HG03571 (cell line): ENCODE measurements around the gene ACCS.

Experiments used
- ATAC-seq: cut with Tn5 transposase; IDR thresholded peaks from one replicate; pipeline ENCODE4 v1.9.1; 2021; ENCODE audit not compliant: unreplicated experiment

ACCS gene, protein sequence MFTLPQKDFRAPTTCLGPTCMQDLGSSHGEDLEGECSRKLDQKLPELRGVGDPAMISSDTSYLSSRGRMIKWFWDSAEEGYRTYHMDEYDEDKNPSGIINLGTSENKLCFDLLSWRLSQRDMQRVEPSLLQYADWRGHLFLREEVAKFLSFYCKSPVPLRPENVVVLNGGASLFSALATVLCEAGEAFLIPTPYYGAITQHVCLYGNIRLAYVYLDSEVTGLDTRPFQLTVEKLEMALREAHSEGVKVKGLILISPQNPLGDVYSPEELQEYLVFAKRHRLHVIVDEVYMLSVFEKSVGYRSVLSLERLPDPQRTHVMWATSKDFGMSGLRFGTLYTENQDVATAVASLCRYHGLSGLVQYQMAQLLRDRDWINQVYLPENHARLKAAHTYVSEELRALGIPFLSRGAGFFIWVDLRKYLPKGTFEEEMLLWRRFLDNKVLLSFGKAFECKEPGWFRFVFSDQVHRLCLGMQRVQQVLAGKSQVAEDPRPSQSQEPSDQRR

DNA sequence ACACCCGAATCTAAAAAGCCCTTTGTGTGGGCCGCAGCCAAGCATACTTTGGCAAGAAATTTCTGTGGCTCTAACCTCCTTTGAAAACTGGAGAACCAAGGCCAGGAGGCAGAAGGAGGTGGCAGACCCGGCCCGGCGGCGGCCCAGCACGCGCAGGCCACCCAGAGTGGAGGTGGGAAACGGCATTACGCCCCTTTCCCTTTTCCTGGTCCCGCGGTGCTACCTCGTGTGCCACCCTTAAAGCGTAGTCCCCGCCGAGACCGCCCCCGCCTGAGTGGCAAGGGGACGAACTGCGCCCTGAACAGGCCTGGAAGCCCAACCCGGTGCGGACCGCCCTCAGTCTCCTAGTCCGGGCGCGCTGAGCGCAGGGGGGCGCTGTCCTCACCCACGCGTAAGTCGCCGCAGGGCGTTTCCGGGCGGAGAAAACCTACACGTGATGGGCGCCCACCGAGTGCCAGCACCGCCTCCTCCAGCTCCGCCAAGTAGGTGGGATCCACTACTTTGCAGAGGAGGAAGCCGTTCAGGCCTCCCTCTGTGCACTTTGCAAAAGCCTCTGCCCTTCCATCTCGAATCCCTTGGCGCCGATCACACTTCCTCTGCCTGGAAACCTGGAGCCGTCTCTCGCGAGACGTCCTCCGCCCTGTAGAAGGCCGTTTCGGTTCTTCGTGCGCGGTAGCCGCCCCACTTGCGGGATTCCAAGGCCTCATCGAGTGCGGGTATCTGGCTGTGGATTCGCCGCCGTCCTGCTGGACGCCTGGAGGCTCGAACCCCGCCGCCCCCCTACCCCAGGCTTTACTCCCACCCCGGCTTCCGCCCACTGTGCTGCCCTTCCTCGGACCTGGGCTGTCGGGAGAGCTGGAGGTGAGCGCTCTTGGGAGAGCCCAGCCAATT, at the start of gene ACCS:
TSS of gene ACCS (plus strand) at position 430 of the 891 bp plus-strand sequence. CDS start 1,358 bp downstream, outside the sequence.
- peak; percentile 96 for ATAC-seq

DNA sequence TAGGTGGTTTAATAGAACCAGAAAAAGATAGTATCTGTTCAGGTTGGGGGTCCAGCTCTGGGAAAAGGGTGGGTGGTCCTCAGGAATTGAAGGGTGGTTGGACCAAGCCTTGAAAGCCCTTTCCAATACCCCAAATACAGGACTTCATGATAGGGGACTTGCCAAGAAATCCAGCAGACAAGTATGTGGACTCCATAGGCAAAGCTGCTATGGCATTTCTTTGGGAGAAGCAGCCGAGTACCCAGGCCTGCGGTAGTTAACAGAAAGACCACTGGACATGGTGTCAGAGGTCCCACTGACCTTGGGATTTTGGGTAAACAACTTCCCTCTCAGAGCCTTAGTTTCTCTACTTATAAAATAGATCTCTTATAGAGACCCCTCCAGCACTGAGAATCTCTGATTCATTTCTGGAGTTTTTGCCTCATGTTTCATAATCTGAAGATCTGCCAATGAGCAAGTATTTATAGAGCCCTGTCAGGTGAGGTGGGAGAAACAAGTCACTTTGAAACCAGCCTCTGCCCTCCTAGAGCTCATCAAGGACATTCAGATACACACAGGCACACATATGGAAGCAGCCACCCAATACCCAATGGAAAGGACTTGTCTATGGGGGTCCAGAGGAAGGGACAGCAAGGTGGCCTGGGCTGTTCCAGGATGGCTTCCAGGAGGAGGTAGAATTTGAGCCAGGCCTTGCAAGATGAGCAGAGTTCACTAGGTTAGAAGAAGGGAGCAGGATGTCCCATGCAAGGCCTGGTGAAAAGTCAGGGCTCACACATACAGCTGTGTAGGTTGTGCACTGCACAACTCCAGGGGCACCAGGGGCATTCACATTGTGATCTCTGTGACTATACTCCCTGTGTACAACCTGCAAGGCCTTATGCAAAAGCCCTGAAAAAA, 49.3 kb upstream of the ACCS start:
- ATAC-seq: no peak

DNA sequence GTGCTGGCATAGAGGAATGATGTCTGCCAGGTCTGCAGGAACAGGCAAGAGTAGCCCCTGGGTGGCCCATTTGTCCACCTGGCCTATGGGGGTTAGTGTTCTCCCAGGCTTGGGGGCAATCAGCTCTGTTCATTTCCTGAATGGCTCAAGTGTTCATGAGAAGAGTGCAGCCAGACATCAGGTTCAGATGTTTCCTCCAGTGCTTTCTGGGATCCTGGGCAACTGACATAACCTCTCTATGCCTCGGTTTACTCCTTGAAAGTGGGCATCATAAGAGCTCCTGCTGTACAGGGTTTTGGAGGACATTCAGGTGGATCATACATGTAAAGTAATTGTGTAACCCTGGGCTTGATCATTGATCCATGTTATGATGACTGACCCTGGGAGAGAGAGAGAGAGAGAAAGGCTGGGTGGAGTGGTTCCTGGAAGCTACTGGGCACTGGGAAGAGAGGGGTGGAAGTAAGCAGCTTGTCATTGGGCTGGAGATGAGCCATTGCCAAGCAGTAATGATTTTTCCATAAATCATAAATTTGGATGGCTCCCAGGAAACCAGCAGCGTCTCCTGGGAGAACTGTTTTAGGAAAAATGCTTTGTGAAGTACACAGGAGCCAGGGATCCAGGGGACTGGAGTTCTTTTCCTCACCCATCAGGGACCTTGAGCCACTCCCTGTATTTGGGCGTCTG, 48.5 kb upstream of the ACCS start:
- no peak for ATAC-seq

DNA sequence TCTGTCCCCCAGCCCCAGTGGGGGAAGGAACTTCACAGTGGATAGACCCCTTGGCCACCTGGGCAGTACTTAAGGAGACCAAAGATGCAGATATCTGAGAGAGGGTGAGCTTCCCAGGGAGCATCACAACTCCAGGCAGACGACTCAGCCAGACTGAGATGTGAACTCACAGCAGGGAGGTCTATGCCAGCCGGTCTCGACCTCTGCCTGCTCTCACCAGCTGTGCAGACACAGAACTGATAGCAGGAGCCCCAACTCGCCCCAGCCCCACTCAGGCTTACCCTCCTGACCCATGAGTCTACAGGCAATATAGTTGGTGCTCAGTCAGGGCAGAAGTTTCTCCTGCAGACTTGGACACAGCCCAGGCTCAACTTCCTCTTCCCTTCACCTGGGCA, 47.9 kb upstream of the ACCS start:
- no peak for ATAC-seq

DNA sequence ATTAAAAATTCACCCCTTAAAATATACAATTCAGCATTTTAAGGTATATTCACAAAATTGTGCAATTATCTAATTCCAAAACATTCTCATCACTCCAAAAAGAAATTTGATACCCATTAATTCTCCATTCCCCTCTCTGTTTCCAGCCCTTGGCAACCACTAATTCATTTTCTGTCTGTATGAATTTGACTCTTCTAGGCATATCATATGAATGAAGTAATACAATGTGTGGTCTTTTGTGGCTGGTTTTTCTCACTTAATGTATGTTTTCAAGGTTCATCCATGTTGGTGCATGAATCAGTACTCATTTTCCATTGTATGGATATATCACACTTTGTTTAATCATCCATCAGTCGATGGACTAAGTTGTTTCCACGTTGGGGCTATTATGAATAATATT, 47.2 kb upstream of the ACCS start:
- ATAC-seq: no peak

DNA sequence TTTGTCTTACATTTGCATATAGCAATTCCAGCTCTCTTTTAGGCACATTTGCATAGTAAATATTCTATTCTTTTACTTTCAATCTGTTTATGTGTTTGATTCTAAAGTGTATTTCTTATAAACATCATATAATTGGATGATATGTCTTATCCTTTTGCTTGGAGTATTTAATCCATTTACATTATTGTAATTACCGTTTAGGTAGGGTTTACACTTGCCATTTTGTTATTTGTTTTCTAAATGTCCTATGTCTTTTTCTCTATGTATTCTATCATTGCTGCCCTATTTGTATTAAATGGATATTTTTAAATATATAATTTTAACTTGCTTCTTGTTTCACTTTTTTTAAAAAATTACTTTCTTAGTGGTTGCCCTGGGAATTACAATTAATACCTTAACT, 41.1 kb upstream of the ACCS start:
- no peak for ATAC-seq

DNA sequence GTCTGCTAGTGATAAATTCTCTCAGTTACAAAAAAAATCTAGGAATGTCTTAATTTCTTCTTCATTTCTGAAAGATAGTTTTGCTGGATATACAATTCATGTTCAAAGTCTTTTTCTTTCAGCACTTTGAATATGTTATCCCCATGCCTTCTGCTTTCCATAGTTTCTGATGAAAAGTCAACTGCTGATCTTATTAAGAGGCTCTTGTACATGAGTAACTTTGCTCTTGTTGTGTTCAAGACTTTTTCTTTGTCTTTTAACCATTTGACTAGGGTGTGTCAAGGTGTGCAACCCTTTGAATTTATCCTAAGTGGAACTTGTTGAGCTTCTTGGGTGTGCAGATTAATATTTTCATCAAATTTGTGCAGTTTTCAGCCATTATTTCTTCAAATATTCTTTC, 40.3 kb upstream of the ACCS start:
- ATAC-seq: no peak

DNA sequence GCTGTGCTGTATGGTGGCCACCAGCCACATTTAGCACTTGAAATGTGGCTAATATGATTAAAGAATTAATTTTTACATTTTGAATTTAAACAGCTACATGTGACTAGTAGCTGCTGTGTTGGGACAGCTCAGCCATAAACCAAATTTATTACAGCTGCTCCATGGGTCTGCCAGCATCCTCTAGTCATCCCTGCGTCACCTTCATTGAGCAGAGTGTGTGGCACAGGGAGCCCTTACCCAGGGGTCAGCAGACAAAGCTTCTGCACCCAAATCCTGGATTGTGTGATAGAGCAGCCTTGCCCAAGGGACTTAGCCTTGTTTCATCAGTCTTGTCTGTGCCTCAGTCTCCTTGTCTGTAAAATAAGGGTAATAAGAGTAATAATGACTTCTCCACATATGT, 37.7 kb upstream of the ACCS start:
- ATAC-seq: no peak

DNA sequence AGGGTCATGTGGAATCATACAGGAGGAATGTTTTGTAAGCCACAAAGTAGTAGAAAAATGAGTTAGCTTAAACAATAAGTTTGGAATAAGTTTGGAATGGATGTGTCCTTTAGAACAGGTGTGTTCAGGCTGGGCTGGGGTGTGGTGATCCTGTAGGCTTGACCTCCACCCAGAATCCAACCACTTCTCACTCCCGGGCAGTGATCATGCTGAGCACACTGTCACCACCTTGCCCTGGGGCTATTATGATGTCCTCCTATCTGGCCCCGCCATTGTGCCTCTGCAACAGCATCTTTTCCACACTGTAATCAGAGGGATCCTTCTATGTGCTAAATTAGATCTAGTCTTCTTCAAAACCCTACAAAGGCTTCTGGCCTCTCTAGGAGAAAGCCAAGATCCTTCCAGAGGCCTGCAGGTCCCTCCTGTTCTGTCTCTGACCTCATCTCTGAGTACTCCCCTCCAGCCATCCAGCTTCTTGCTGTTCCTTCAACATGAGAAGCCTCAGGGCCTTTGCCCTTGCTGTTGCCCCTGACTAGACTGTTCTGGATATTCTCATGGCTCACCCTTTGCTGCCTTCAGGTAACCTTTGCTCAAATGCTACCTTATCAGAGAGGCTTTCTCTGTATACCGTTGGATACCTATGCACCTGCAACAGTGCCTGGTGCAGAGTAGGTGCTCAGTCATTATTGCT, 37.1 kb upstream of the ACCS start:
- ATAC-seq: no peak

DNA sequence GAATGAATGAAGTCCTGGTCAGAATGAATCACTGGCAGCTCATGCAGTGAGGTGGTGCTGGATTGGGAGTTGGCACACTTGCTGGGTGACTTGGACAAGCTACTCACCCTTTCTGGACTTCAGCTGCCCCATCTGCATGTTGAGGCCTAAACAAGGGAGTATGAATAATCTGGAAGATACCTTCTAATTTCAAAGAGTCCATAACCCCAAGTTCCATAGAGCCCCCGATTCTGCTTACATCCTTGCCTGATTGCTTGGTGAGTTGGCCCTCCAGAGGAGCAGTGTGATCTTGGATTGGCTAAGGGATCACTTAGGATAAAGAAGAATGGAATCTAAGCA, 36.6 kb upstream of the ACCS start:
- ATAC-seq: no peak

DNA sequence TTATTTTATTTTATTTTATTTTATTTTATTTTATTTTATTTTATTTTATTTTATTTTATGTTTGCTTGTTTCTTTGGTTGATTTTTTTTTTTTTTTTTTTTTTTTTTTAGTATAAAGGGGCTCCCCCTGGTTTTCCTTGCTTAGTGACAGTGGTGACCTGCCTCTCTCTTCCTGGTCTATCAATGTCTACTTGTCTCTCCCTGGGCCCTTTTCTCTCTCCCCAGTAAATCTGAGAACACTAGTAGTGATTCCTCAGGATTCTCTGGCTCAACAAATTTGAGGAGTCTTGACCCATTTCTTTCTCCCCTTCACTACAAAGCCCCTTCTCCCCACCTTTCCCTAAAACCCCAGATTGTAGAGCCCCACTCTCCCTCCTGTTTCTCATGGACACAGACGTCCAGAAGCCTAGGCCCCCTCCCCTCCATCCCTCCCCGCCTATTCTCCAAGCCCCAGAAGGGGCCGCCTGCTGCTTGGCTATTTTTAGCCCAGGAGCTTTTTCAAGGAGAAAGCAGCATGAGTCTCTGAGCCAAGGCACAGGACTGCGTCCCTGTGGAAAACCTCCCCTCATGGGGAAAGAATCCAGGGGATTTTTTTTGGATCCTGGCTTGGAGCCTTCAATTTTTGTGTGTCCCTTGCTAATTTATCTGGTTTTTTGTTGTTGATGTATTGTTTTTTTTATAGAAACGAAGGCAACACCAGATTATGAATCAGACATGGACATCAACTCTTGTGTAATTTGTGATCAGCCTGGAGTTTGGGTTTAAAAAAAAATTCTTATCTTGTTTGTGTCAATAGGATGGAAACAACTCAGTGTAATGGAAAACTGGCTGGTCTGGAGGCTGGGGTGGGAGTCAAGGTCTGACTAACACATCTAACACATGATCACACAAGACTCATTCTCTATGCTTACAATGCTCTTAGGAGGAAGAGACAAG, 35.8 kb upstream of the ACCS start:
- no peak for ATAC-seq

DNA sequence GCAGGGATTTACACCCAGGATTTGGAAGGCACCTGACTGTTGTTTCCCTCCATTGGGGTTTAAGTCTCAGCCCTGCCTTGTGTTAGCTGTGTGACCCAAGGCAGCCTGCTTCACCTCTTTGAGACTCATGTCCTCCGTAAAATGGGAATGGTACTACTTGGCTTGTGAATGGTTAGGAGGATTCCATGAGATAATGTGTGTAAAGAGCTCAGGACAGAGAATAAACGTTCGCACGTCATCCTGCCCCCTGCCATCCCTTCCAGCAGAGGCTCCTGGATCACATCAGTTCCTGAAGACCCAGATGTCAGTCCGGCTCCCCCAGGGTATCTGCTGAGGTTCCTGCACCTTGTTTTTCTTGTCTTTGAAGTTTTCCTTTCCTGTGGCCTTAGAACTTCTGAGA, 35.1 kb upstream of the ACCS start:
- ATAC-seq: no peak

DNA sequence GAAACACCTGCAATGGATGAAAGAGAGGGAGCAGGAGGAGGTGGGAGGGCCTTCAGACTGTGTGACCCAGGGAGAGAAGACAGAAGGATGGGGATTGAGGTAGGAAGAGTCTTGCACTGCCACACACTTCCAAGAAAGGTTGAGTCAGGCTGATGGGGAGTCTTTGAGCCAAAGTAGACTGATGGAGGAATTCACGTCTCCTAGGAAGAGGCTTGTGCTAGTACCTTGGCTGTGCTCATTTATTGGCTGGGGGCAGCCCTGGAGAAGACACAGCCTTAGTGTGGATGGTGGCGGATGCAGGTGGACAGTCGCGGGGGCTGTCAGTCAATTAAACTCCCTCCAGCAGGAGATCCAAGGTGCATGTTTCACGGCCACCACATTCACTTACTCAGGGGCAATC, 34.5 kb upstream of the ACCS start:
- no peak for ATAC-seq

DNA sequence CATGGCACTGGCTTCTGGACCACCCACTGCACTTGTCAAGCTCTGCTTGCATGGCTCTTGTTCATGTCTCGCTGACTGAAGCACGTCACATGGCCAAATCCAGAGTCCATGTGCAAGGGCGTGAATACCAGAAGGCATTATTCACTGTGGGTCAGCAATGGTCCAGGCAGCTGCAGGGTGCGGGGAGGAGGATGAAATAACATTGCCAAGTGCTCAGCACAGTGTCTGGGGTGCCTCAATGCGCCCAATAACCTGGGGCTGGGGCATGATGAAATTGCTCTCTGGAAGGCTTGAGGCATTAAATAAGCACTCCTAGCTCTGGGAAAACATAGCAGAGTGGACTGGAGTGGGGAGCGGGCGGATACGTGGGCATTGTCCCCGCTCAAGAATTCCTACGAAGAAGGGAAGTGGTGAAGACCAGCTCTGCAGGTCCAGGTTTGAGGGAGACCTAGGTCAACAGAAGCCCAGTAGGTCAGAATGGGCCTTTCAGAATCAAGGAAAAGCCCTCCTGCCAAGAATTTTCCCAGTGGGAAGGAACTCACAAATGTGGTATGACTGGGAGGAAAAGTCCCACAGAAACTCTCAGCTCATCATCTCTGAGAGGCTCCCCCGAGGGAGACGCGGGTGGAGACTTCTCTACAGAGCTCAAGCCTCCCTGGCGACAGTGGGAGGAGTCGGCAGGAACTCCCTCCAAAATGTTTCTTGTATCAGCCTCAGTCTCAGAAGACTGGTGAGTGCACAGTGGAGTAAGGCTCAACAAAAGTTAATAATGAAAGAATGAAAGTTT, 33.6 kb upstream of the ACCS start:
- no peak for ATAC-seq

DNA sequence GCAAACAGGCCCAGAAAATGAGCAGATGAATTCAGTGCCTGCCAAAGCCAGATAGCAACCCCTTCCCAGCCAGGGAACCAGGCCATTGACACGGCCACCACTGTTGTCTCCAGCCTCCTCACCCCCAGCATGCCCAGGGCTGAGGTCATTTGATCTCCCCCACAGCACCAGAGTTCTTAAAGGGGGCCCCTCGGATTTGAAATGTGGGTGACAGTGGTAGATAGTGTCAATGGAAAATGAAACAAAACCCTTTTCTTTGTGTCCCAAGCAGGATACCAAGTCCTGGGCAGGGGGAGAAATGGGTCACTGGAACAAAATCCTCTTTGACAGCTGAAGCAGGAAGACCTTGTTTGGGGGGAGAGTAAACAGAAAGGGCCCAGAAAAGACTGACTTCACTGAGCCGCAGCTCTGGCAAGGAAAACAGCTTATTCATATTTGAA, 32.6 kb upstream of the ACCS start:
- no peak for ATAC-seq

DNA sequence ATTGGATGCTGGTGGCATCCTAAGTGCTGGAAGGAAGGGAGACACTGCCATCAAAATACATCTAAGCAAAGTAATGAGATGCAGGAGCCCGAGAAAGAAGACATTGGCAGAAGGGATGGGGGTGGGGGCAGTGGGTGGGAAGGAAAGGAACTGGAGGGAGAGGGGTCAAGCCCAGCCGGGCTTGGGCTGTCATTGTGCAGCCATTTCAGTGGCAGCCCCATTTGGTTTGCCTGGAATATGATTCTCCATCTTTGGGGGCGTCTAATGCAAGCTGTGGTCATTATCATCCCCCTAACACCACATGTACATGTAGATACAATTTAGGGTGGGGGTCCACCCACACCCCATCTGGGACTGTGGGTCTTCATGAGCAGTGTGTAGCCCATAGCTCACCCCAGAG, 32.2 kb upstream of the ACCS start:
- no peak for ATAC-seq

DNA sequence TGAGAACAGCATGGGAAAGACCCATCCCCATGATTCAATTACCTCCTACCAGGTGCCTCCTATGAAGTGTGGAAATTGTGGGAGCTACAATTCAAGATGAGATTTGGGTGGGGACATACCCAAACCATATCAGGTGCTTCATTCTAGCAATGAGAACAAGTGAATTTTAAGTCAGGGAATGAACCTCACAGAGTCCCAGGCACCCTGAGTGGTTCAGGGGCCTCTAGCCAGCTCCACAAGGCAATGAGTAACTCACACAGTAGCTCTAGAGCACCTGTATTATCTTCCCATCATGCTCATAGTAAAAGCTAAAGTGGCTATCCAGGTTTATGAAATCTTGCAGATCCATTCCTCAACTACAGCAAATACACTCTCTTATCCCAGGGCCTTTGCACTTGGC, 31.4 kb upstream of the ACCS start:
- ATAC-seq: no peak
